ENCODE data around the gene ERC1. TPM values are rescaled to one million over a fixed set of nuclear protein-coding genes. Genes with fewer than 3 reads are reported as not detected.

ERC1 gene
- total RNA-seq, 1 donor from 2014 or later, result 30.8 TPM

DNA sequence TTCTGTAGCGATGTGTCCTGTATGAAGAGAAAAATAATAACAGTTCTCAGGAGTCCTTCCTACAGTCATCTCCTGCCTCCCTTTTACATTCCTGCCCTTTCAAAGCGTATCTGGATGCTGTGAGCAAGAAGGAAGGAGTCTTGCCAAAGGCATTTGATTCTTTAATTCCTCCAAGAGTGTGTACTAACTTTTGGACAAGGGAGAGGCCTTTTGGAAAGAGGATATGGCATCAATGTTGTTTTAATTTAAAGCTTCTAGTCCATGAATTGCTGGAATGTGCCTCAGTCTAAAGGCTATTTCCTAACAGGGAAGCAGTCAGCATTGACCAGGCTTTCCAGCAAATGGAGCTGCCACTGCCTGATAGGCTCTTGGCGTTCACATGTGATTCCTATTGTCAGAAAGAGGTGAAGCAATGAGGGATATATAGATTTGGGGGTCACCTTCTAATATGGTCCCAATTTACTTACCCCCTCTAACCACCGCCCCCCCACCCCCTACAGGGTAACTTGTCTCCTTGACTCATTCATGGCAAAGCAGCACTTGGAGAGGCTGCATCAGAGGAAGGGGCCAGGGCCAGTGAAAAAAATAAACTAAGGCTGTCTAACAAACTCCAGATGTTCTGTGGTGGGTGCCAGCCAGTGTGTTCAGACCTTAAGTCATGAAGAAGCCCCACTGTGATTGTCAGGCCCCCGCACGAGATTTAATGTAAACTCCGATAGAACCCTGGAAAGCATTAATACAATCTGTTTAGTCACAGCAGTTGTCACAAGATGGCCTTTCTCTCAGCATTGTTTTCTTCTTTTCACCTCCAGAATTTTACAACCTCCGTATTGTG lies 383.1 kb downstream of the ERC1 start:
- Mint-ChIP-seq H3K9me3 (no peaks in the 10 kb centered on the region), H3K27ac (no peak overlapping the region), H3K27me3 (no peaks in the 10 kb centered on the region), H3K36me3 (ENCODE audit: low read depth) (peaks cover 6% of the 10 kb centered on the region), H3K4me3 (no peak overlapping the region), H3K4me1 (no peaks in the 10 kb centered on the region)
- no peak for DNase-seq
- intact Hi-C loops (cut with micrococcal nuclease), result no loop called here

DNA sequence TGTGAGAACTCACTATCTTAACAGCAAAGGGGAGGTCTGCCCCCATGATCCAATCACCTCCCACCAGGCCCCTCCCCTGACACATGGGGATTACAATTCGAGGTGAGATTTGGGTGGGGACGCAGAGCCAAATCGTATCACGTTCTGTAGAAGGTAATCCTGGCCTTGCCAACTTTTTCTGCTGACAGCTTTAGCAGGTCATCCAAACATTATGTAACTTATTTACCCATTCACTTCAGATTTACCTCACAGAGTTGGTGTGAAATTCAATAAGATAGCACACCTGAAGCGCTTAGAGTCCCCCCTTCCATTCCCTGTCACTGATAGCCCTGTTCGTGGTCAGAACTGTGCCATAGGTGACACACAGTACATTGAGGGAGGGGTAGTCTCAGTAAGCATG lies 384.3 kb downstream of the ERC1 start:
- intact Hi-C loops (cut with micrococcal nuclease), result no loop called here
- Mint-ChIP-seq H3K27me3 (no peaks in the 10 kb centered on the region), H3K4me3 (no peak overlapping the region), H3K27ac (no peak overlapping the region), H3K36me3 (ENCODE audit: low read depth) (peaks cover 6% of the 10 kb centered on the region), H3K9me3 (no peaks in the 10 kb centered on the region), H3K4me1 (no peaks in the 10 kb centered on the region)
- DNase-seq, result no peak

DNA sequence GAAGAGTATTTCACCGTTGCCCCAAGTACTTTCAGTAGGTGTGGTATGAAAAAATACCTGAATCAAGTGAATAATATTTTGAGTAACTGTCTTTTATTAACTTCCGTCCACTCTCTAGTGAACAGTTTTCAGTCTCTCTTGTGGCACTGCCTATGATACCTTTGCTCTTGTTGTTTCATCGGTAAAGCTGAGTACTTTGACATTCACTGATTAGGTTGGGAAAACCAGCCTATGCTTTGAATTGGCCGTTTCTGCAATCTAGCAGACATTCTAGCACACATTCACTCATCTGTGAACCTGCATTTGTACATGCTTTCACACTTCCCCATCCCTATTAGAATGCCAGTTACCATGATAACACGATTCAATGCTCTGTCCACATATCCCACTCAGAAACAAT lies 386.1 kb downstream of the ERC1 start:
- H3K36me3 Mint-ChIP-seq (ENCODE audit: low read depth), result peaks cover 6% of the 10 kb centered on the region
- no peak for DNase-seq
- H3K4me1 Mint-ChIP-seq, result no peaks in the 10 kb centered on the region
- H3K27me3 Mint-ChIP-seq, result no peaks in the 10 kb centered on the region
- H3K27ac Mint-ChIP-seq, result no peak overlapping the region
- no peak overlapping the region for H3K4me3 Mint-ChIP-seq
- H3K9me3 Mint-ChIP-seq, result no peaks in the 10 kb centered on the region
- intact Hi-C loops (cut with micrococcal nuclease), result no loop called here

DNA sequence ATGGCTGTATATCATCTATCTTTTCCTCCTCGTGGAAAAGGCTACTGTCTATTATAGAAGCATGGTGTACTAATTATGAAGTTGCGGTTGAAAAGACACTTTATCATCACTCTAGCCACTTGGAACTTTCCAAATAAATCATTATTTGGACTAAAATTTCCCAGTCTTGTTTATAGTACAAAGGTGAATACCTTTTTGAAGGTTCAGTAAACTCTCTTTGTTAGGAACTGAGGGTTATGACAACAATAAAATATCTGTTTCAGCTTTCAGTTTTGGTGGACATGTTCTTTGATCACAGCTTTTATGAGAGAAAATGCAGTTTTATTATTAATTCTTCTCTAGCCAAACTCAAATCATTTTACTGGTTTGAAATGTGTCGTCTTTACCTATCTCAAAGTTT lies 386.7 kb downstream of the ERC1 start:
- Mint-ChIP-seq H3K4me3 (no peak overlapping the region), H3K27ac (no peak overlapping the region), H3K27me3 (no peaks in the 10 kb centered on the region), H3K9me3 (no peaks in the 10 kb centered on the region), H3K36me3 (ENCODE audit: low read depth) (peaks cover 6% of the 10 kb centered on the region), H3K4me1 (no peaks in the 10 kb centered on the region)
- no peak for DNase-seq
- intact Hi-C loops (cut with micrococcal nuclease), result no loop called here

DNA sequence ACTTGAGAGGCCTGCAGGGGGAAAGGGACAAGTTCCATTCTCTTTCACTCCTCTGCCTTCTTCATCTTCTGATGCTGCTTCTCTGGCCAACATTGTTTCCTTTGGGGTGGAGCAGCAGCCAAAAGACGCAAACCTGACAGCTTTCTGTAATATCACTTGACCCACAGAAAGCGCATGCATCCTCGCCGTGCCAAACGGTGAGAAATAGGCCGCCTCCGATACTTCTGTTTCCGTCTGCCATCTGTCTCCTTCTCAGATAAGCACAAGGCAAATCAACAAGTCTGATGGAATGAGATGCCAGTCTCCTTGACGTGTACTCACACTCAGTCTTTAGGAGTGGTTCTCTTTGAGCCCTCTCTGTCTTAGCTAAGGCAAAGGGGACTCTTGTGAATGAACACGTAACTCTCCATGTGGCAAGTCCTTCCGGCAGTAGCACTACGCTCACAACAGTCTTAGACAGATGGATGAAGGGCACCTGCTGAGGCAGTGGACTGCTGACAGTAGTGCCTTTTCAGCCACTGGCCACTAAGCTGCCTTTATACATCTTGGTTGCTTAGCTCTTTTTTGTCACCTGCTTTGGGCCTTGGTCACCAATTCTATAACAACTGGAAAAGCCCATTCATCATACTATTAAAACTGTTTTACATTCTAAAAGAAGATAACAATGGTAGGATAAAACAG lies 389.3 kb downstream of the ERC1 start:
- DNase-seq, result no peak
- Mint-ChIP-seq H3K27me3 (no peaks in the 10 kb centered on the region), H3K36me3 (ENCODE audit: low read depth) (peaks cover 3% of the 10 kb centered on the region), H3K4me3 (no peak overlapping the region), H3K4me1 (no peaks in the 10 kb centered on the region), H3K27ac (no peak overlapping the region), H3K9me3 (no peaks in the 10 kb centered on the region)
- intact Hi-C loops (cut with micrococcal nuclease), result no loop called here

DNA sequence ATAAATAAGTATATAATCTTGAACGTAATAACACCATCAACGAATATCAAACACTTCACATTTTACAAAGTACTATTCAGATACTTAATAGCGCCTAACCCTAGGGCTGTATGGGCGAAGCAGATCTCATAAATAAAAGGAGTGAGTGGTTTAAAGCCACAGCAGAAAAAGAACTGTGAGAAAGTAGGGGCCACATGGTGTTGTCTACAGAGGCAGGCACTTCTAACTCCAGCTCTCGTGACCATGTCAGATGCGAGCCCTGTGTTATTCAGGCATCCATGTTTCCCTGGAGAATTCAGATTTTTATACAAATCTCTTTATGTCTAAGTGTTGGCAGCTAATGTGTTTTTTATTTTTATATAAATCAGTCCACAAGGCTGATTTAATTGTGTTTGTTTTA lies 391.1 kb downstream of the ERC1 start:
- no peaks in the 10 kb centered on the region for H3K4me1 Mint-ChIP-seq
- H3K27me3 Mint-ChIP-seq, result no peaks in the 10 kb centered on the region
- no peaks in the 10 kb centered on the region for H3K36me3 Mint-ChIP-seq (ENCODE audit: low read depth)
- H3K4me3 Mint-ChIP-seq, result no peak overlapping the region
- H3K27ac Mint-ChIP-seq, result no peak overlapping the region
- intact Hi-C loops (cut with micrococcal nuclease), result no loop called here
- H3K9me3 Mint-ChIP-seq, result no peaks in the 10 kb centered on the region
- no peak for DNase-seq

DNA sequence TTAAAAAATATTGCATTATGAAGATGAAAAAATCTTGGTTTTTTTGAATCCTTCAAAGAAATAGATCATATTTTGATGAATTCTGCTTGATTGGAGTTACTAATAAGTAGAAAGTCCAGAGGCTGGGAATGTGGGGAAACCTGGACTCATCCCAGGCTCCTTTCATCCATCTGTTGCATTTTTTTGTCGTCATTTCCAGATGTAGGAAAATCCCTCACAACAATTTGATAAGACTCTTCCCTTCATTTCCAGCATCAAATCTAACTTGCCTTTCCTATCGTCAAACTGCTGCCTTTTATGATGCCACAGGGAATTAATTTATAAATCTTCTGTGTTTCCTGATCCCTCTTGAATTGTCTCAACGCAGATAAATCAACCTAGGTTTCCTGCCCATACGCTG lies 391.8 kb downstream of the ERC1 start:
- no peaks in the 10 kb centered on the region for H3K9me3 Mint-ChIP-seq
- H3K4me1 Mint-ChIP-seq, result no peaks in the 10 kb centered on the region
- no peak overlapping the region for H3K4me3 Mint-ChIP-seq
- no peaks in the 10 kb centered on the region for H3K36me3 Mint-ChIP-seq (ENCODE audit: low read depth)
- H3K27me3 Mint-ChIP-seq, result no peaks in the 10 kb centered on the region
- intact Hi-C loops (cut with micrococcal nuclease), result no loop called here
- no peak overlapping the region for H3K27ac Mint-ChIP-seq
- DNase-seq, result no peak

DNA sequence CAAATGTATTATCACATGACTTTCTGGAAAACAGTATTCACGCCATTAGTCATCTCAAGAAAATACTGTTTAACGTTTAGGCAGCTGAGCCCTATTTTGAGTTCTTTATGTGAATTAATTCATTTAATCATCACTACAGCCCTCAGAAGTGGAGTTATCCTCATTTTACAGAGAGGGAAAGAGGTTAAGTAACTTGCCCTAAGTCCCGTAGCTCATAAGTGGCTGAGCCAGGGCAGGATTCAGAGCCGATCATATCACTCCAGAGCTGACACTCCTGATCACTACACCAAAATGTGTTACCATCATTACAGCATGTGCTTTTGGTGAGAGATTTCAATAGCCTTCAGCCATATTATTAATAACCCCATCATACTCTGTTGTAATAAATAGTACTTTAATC lies 392.7 kb downstream of the ERC1 start:
- no peaks in the 10 kb centered on the region for H3K36me3 Mint-ChIP-seq (ENCODE audit: low read depth)
- intact Hi-C loops (cut with micrococcal nuclease), result no loop called here
- H3K4me1 Mint-ChIP-seq, result no peaks in the 10 kb centered on the region
- DNase-seq, result no peak
- H3K4me3 Mint-ChIP-seq, result no peak overlapping the region
- H3K27ac Mint-ChIP-seq, result no peak overlapping the region
- H3K9me3 Mint-ChIP-seq, result no peaks in the 10 kb centered on the region
- no peaks in the 10 kb centered on the region for H3K27me3 Mint-ChIP-seq

DNA sequence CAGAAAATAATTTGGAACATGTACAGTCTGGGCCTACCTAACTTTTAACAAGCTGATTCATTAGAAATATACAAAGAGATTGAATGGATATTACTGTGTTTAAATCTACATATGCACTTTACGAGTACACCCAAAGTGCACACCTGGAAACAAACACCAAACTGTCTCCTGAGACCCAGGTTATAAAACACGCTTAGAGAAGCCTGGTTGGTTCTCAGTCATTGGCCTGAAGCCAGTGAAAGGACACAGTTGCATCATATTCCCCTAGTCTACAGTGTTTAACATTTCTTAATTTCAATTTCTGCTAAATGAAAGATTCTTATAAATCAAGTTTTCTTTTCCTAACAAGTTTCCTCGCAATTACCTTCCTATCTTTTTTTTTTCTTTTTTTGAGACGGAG lies 393.9 kb downstream of the ERC1 start:
- peaks cover 2% of the 10 kb centered on the region for H3K36me3 Mint-ChIP-seq (ENCODE audit: low read depth)
- intact Hi-C loops (cut with micrococcal nuclease), result no loop called here
- H3K27me3 Mint-ChIP-seq, result no peaks in the 10 kb centered on the region
- DNase-seq, result no peak
- no peaks in the 10 kb centered on the region for H3K4me1 Mint-ChIP-seq
- H3K9me3 Mint-ChIP-seq, result no peaks in the 10 kb centered on the region
- H3K4me3 Mint-ChIP-seq, result no peak overlapping the region
- H3K27ac Mint-ChIP-seq, result no peak overlapping the region

DNA sequence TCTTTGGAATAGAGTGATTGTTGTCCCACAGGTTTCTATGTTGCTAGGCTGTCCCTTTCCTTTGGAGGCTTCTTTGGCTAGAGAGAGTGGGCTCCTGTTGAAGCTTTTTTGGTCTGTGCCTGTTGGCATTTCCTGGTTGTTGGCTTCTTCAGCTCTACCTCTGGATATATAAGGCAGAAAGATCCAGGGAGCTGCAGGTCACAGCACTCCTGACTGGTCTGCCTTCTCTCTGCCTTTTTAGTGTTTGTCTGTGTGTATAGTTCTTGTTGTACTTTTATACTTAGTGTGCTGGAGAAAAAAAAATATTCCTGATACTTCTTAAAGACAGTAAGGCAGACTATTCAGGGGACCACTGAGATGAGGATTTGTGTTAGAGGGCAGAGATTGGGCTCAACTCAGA lies 400.7 kb downstream of the ERC1 start:
- no peak overlapping the region for H3K4me3 Mint-ChIP-seq
- DNase-seq, result no peak
- no peak overlapping the region for H3K27ac Mint-ChIP-seq
- no peaks in the 10 kb centered on the region for H3K27me3 Mint-ChIP-seq
- H3K36me3 Mint-ChIP-seq (ENCODE audit: low read depth), result peaks cover 2% of the 10 kb centered on the region
- peaks cover 6% of the 10 kb centered on the region for H3K9me3 Mint-ChIP-seq
- H3K4me1 Mint-ChIP-seq, result no peaks in the 10 kb centered on the region
- intact Hi-C loops (cut with micrococcal nuclease), result no loop called here

DNA sequence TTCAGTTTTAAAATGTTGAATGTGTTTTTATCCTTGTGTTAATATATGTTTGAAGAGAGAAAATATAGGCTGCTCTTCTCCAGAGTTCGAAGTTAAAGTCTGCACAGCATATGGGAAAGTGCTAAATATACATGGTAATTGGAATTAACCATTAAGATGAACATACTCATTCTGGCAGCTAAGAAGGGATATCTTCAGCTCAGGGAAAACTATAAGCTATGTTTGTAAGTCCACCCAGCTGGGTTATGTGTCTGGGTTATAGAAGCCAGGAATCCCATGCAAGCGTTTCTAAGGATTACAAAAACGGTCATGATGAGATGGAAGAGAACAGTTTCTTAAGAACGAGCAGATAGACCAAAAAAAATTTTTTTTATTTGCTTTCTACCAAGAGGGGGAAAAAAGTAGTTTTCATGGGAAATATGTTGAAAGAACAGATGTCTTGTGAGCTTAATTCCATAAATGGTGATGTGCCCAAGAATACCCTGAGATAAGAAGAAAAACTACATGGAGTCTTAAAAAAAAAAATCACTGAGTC lies 404.5 kb downstream of the ERC1 start:
- peaks cover 6% of the 10 kb centered on the region for H3K9me3 Mint-ChIP-seq
- intact Hi-C loops (cut with micrococcal nuclease), result no loop called here
- no peaks in the 10 kb centered on the region for H3K27me3 Mint-ChIP-seq
- no peak for DNase-seq
- H3K36me3 Mint-ChIP-seq (ENCODE audit: low read depth), result no peaks in the 10 kb centered on the region
- no peak overlapping the region for H3K27ac Mint-ChIP-seq
- no peaks in the 10 kb centered on the region for H3K4me1 Mint-ChIP-seq
- H3K4me3 Mint-ChIP-seq, result no peak overlapping the region

DNA sequence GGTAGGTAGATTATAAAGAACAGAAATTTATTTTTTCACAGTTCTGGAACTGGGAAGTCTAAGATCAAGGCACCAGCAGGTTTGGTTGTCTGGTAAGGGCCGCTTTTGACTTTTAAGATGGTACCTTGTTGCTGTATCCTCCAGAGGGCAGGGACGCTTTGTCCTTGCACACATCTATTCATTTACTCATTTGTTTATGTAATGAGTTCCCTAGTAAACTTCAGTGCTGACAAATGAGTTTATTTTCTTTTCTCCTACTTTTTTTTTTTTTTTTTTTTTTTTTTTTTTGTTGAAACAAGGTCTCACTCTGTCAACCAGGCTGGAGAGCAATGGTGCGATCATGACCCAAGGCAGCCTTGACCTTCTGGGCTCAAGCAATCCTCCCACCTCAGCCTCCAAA lies 407.6 kb downstream of the ERC1 start:
- peak; percentile 39 for DNase-seq
- Mint-ChIP-seq H3K4me1 (no peaks in the 10 kb centered on the region), H3K36me3 (ENCODE audit: low read depth) (no peaks in the 10 kb centered on the region), H3K9me3 (no peaks in the 10 kb centered on the region), H3K27ac (no peak overlapping the region), H3K4me3 (no peak overlapping the region), H3K27me3 (no peaks in the 10 kb centered on the region)
- intact Hi-C loops (cut with micrococcal nuclease), result no loop called here

DNA sequence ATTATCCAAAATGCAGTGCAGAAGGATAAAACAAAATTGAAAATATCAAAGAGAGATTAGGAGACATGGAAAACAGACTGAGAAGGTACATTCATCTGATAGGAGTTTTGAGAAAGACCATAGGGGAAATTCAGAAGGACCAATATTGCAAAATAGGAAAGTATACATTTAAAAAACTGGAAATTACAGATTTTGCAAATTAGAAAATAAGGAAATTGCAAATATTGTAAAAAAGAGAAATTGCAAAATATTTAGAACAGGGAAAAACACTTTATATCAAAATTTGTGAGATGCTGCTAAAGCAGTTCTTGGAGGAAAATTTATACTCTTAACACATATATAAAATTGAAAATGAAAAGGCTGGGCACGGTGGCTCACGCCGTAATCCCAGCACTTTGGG lies 410.9 kb downstream of the ERC1 start:
- DNase-seq, result no peak
- Mint-ChIP-seq H3K4me3 (no peak overlapping the region), H3K4me1 (no peaks in the 10 kb centered on the region), H3K9me3 (no peaks in the 10 kb centered on the region), H3K36me3 (ENCODE audit: low read depth) (no peaks in the 10 kb centered on the region), H3K27me3 (no peaks in the 10 kb centered on the region), H3K27ac (no peak overlapping the region)
- intact Hi-C loops (cut with micrococcal nuclease), result no loop called here

DNA sequence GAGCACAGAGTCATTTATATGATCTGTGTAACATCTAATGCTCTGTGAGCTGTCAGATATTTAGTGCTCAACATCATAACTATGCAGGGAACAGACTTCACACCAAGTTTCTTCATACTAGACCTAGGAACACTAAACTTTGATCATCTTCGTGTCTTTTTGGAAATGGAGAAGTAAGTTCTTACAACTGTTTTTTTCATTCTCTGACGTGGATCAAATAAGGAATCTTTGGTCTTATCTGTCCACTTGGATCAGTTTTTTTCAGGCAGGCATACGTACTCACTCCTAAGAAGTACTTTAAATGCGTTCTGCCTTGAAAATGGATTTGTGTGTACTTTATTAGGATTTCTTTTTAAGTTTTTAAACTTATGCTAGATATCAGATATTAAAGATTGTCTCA lies 412.4 kb downstream of the ERC1 start:
- H3K36me3 Mint-ChIP-seq (ENCODE audit: low read depth), result no peaks in the 10 kb centered on the region
- H3K4me1 Mint-ChIP-seq, result no peaks in the 10 kb centered on the region

More for the DNA sequence above, 412.4 kb downstream of the ERC1 start:
- DNase-seq, result no peak
- Mint-ChIP-seq H3K27ac (no peak overlapping the region), H3K27me3 (no peaks in the 10 kb centered on the region), H3K9me3 (no peaks in the 10 kb centered on the region), H3K4me3 (no peak overlapping the region)
- intact Hi-C loops (cut with micrococcal nuclease), result no loop called here

All from activated CD4-positive, alpha-beta T cell treated with anti-CD3 and anti-CD28 coated beads, Interleukin-2, amount 10 ng/mL, durations not matched to agents 24 days and 14 days (primary cell).